Neural crest cell (in vitro differentiated cells): Measurements from ENCODE around the gene IFNG. TPM values are rescaled to one million over a fixed set of nuclear protein-coding genes. Genes with fewer than 3 reads are reported as not detected.
"Not testable (repeated sequence)": the region's sequence is repeated elsewhere in the genome, so short reads cannot be mapped to it uniquely, and the experiment has no call there.

Source experiments
- DNase-seq: peaks from one replicate; pipeline ENCODE4 v3.0.0; 2021; ENCODE audit warnings: low read depth, mixed read lengths, low spot score
- H3K27ac Mint-ChIP-seq: one replicate; pipeline ENCODE4 v1.8.0; 2021; ENCODE audit warnings: mild to moderate bottlenecking, mixed read lengths; ENCODE audit not compliant: unreplicated experiment
- H3K27me3 Mint-ChIP-seq: 2 replicates; pipeline ENCODE4 v1.8.0; 2021; ENCODE audit warnings: low read depth, mild to moderate bottlenecking, mixed read lengths
- H3K36me3 Mint-ChIP-seq: 2 replicates; pipeline ENCODE4 v1.8.0; 2021; ENCODE audit warnings: low read depth, mild to moderate bottlenecking, mixed read lengths
- H3K4me1 Mint-ChIP-seq: 2 replicates; pipeline ENCODE4 v1.8.0; 2021; ENCODE audit warnings: mixed read lengths
- H3K4me3 Mint-ChIP-seq: one replicate; pipeline ENCODE4 v1.8.0; 2021; ENCODE audit warnings: mild to moderate bottlenecking, mixed read lengths
- H3K9me3 Mint-ChIP-seq: 2 replicates; pipeline ENCODE4 v1.8.0; 2021; ENCODE audit warnings: mixed read lengths
- total RNA-seq: library from RNA; stranded (reverse); gene quantifications from 2 replicates; pipeline ENCODE4 v1.2.1, GENCODE V29; 2021
- TF ChIP-seq, protein P1 (sequence below): fragments of 200-600 bp; sonication (generic); conservative IDR thresholded peaks from 2 replicates; pipeline ENCODE4 v1.5.0; 2021; ENCODE audit warnings: antibody characterized with exemption, mild to moderate bottlenecking

IFNG gene
- total RNA-seq, 1 donor from 2014 or later = not detected

DNA sequence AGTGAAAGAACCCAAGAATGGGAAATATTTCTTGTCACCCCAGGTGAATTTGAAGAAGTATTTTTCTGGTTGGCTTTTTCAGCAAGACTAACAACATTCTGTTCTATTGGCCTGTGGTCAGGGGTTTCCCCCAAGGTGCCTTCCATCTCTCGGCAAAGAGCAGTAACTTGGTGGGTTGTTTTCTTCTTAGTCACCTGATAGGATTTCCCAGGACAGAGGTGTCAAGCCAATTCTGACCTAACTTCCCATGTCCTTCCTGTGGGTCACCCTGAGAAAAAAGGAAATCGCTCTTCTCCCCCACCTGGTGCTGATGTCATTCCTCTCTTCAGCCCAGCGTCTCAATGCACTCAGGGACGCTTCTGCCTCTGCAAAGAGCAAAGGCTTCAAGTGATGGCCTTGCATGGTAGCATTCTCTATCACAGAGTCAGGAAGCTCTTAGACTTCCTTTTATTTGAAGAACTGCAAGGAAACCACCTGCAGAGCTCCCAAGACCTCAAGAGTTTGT is 16.1 kb upstream of the IFNG start:
- no peaks in the 10 kb centered on the region for H3K36me3 Mint-ChIP-seq
- no peak overlapping the region for H3K4me3 Mint-ChIP-seq
- H3K27me3 Mint-ChIP-seq = no peaks in the 10 kb centered on the region
- TF ChIP-seq, protein P1, sequence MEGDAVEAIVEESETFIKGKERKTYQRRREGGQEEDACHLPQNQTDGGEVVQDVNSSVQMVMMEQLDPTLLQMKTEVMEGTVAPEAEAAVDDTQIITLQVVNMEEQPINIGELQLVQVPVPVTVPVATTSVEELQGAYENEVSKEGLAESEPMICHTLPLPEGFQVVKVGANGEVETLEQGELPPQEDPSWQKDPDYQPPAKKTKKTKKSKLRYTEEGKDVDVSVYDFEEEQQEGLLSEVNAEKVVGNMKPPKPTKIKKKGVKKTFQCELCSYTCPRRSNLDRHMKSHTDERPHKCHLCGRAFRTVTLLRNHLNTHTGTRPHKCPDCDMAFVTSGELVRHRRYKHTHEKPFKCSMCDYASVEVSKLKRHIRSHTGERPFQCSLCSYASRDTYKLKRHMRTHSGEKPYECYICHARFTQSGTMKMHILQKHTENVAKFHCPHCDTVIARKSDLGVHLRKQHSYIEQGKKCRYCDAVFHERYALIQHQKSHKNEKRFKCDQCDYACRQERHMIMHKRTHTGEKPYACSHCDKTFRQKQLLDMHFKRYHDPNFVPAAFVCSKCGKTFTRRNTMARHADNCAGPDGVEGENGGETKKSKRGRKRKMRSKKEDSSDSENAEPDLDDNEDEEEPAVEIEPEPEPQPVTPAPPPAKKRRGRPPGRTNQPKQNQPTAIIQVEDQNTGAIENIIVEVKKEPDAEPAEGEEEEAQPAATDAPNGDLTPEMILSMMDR = no peak
- no peak overlapping the region for H3K27ac Mint-ChIP-seq
- H3K9me3 Mint-ChIP-seq = no peaks in the 10 kb centered on the region
- DNase-seq = no peak
- no peaks in the 10 kb centered on the region for H3K4me1 Mint-ChIP-seq

DNA sequence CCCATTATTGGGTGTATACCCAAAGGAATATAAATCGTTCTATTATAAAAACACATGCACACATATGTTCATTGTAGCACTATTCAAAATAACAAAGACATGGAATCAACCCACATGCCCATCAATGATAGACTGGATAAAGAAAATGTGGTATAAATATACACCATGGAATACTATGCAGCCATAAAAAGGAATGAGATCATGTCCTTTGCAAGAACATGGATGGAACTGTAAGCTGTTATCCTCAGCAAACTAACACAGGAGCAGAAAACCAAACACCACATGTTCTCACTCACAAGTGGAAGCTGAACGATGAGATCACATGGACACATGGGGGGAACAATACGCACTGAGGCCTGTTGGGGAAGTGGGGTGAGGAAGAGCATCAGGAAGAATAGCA is 15.2 kb upstream of the IFNG start:
- not testable (repeated sequence) for H3K9me3 Mint-ChIP-seq, H3K27ac Mint-ChIP-seq, H3K4me1 Mint-ChIP-seq

DNA sequence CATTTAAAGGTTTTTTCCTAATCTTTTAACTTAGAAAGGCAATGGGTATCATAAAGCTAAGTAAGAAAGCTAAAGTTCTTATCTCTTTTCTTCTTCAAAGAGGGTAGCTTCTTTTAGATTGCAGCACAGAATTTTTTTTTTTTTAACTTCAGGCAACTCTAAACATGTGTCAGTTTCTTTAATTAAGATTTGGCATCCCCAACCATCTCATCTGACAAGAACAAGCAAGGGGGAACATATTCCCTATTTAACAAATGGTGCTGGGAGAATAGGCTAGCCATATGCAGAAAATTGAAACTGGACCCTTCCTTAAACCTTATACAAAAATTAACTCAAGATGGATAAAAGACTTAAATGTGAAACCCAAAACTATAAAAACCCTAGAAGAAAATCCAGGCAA is 14.3 kb upstream of the IFNG start:
- H3K9me3 Mint-ChIP-seq = no peaks in the 10 kb centered on the region
- no peaks in the 10 kb centered on the region for H3K36me3 Mint-ChIP-seq
- no peak for DNase-seq
- TF ChIP-seq, protein P1 = no peak
- H3K27ac Mint-ChIP-seq = no peak overlapping the region
- no peaks in the 10 kb centered on the region for H3K4me1 Mint-ChIP-seq
- H3K27me3 Mint-ChIP-seq = no peaks in the 10 kb centered on the region
- no peak overlapping the region for H3K4me3 Mint-ChIP-seq

More for the DNA sequence above, 15.2 kb upstream of the IFNG start:
- H3K36me3 Mint-ChIP-seq, H3K27me3 Mint-ChIP-seq, DNase-seq, H3K4me3 Mint-ChIP-seq: not testable (repeated sequence)

DNA sequence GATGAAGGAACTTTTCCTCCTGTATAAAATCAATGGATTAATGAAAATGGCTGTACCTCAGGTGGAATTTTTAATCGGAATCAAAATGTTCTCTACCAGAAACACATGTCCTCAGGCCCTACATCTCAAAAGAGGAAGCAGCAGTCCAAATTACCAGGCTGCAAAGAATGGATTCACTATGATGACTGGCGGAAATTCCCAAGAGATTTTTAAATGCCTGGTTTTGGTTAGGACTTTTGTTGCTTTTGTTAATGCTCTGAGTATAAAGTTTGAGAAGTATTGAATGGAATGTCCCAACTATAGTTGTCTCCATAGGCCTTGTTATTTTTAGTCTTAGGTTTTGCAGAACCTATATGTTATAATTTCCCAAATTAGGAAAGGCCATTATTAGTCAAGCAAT is 11.2 kb upstream of the IFNG start:
- Mint-ChIP-seq H3K36me3 (no peaks in the 10 kb centered on the region), H3K4me1 (no peaks in the 10 kb centered on the region), H3K27me3 (no peaks in the 10 kb centered on the region), H3K4me3 (no peak overlapping the region), H3K9me3 (no peaks in the 10 kb centered on the region), H3K27ac (no peak overlapping the region)
- TF ChIP-seq, protein P1 = no peak
- no peak for DNase-seq

DNA sequence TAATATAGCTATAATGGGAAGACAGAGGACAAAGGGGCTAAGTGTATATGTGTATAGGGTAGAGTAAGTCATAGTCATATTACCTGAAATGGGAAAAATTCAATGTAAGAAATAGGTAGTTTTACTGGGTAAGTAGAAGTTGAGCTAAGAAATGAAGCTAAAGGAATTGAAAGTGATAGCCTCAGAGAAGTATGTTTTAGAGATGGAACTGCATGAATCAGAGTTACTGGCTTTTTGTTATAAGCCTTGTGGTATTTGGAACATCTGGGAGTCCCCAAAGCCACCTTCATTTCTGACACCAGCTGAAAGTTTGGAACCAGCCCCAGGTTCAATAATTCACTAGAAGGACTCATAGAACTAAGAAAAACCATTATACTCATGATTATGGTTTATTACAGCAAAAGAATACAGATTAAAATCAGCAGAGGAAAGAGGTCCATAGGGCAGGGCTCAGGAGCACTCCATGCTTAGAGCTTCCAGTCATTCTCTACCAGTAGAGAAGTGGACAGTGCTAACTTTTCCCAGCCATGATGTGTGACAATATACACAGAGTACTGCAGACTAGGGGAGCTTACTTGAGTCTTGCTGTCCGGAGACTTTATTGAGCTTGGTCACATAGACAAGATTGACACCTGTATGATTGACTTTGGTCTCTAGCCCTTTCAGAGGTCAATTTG is 9.8 kb upstream of the IFNG start:
- H3K9me3 Mint-ChIP-seq = no peaks in the 10 kb centered on the region
- no peak overlapping the region for H3K4me3 Mint-ChIP-seq
- H3K4me1 Mint-ChIP-seq = no peaks in the 10 kb centered on the region
- no peaks in the 10 kb centered on the region for H3K36me3 Mint-ChIP-seq
- H3K27me3 Mint-ChIP-seq = no peaks in the 10 kb centered on the region
- TF ChIP-seq, protein P1 = no peak
- no peak for DNase-seq
- no peak overlapping the region for H3K27ac Mint-ChIP-seq

DNA sequence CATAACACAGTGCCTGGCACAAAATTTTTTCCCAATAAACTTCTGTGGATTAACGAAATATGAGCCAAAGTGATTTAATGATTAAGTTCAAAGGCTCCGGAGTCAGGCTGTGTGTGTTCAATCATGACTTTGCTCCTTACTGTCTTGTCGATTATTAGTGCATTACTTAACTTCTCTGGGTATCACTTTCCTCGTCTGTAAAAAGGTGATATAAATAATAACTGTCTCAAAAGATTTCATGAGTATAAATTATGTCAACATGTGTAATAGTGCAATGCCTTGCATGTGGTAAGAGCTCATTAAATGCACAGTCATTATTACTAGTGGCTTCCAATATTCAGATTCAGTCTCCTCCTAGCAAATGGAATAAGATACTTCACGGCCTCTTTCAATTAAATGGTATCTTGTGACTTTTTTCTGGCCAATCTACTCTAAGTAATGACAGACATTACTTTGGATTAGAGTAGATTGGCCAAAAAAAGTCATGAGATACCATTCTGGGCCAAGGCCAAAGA is 6.8 kb upstream of the IFNG start:
- H3K27me3 Mint-ChIP-seq = no peaks in the 10 kb centered on the region
- TF ChIP-seq, protein P1 = no peak
- no peak for DNase-seq
- no peak overlapping the region for H3K4me3 Mint-ChIP-seq
- H3K27ac Mint-ChIP-seq = no peak overlapping the region
- no peaks in the 10 kb centered on the region for H3K36me3 Mint-ChIP-seq
- no peaks in the 10 kb centered on the region for H3K9me3 Mint-ChIP-seq
- H3K4me1 Mint-ChIP-seq = no peaks in the 10 kb centered on the region
